ENCODE results near the gene DPP6.

- no peak for TF ChIP-seq CTCF (conservative IDR thresholded peaks at IDR 0.05; ENCODE audit: low read length)
- no peak for TF ChIP-seq EZH2phosphoT487 (IDR thresholded peaks at IDR 0.05; ENCODE audit: borderline replicate concordance)
Observed at GRCh38 chr7:154857240-154857639, 805.0 kb downstream of the DPP6 start.

All from Loucy (cell line).